Keratinocyte (primary cell): ENCODE measurements around the gene SMG7. TPM values are rescaled to one million over a fixed set of nuclear protein-coding genes. Genes with fewer than 3 reads are reported as not detected.
A peak's percentile ranks its signal among the peaks of the same experiment; 100 is the strongest.

Experiments used
- DNase-seq: peaks from one replicate; pipeline ENCODE4 v3.0.0-alpha.2; 2011; ENCODE audit warnings: low read depth, missing footprints, low spot score
- FAIRE-seq: peaks from 2 replicates; lab custom pipeline; 2011; peaks lifted over from hg19 to GRCh38; lab: Jason Lieb, UNC
- H2AFZ ChIP-seq: 2 replicates; pipeline ENCODE4 v1.6.0; 2012; ENCODE audit warnings: low read length, control low read depth, inconsistent platforms; ENCODE audit not compliant: control insufficient read depth
- H3K27ac ChIP-seq: 2 replicates; pipeline ENCODE4 v1.5.1; 2011; ENCODE audit warnings: low read length; ENCODE audit not compliant: control insufficient read depth, insufficient read depth
- H3K27me3 ChIP-seq: 3 replicates; pipeline ENCODE4 v1.6.0; 2011; ENCODE audit warnings: low read length; ENCODE audit not compliant: control insufficient read depth, insufficient read depth; ENCODE audit errors: extremely low read depth
- H3K36me3 ChIP-seq, 2 experiments: 2 replicates in 1 of 2; 3 replicates in 1 of 2; pipeline ENCODE4 v1.5.1; 2011; ENCODE audit warnings: low read length in 2 of 2, mild to moderate bottlenecking in 1 of 2; ENCODE audit not compliant: control insufficient read depth in 2 of 2, insufficient read depth in 2 of 2; ENCODE audit errors: extremely low read depth in 1 of 2
- H3K4me1 ChIP-seq: 3 replicates; pipeline ENCODE4 v1.5.1; 2011; ENCODE audit warnings: low read length; ENCODE audit not compliant: control insufficient read depth, insufficient read depth; ENCODE audit errors: extremely low read depth
- H3K4me2 ChIP-seq: 3 replicates; pipeline ENCODE4 v1.6.0; 2011; ENCODE audit warnings: low read depth, low read length; ENCODE audit not compliant: control insufficient read depth, insufficient read depth; ENCODE audit errors: extremely low read depth
- H3K4me3 ChIP-seq, 3 experiments: fragments of 200-600 bp in 1 of 3; sonication (generic) in 1 of 3; 2 replicates in 2 of 3; 3 replicates in 1 of 3; pipeline ENCODE4 v1.5.1; 2011 to 2016; ENCODE audit warnings: low read length in 3 of 3, mild to moderate bottlenecking in 3 of 3, control low read depth in 2 of 3, inconsistent platforms in 1 of 3, low read depth in 1 of 3, mixed read lengths in 1 of 3, mixed run types in 1 of 3, moderate library complexity in 1 of 3; ENCODE audit not compliant: control insufficient read depth in 2 of 3, insufficient read depth in 2 of 3; ENCODE audit errors: extremely low read depth in 1 of 3
- H3K79me2 ChIP-seq: 2 replicates; pipeline ENCODE4 v1.6.0; 2012; ENCODE audit warnings: low read length; ENCODE audit not compliant: control insufficient read depth, insufficient read depth
- H3K9ac ChIP-seq: 3 replicates; pipeline ENCODE4 v1.6.0; 2011; ENCODE audit warnings: low read length; ENCODE audit not compliant: control insufficient read depth, insufficient read depth; ENCODE audit errors: extremely low read depth
- H3K9me1 ChIP-seq: 3 replicates; pipeline ENCODE4 v1.6.0; 2011; ENCODE audit warnings: low read length; ENCODE audit not compliant: control insufficient read depth, insufficient read depth; ENCODE audit errors: extremely low read depth
- H3K9me3 ChIP-seq: 2 replicates; pipeline ENCODE4 v1.5.1; 2012; ENCODE audit warnings: low read depth, low read length; ENCODE audit not compliant: control insufficient read depth
- H4K20me1 ChIP-seq: 3 replicates; pipeline ENCODE4 v1.6.0; 2011; ENCODE audit warnings: low read length; ENCODE audit not compliant: control insufficient read depth, insufficient read depth; ENCODE audit errors: extremely low read depth
- CTCF ChIP-seq, 3 experiments: IDR thresholded peaks in 1 of 3; conservative IDR thresholded peaks in 1 of 3; optimal IDR thresholded peaks in 1 of 3; 2 replicates in 2 of 3; 3 replicates in 1 of 3; pipeline versions ENCODE3 to v1.5.1; 2011; ENCODE audit warnings: low read length in 3 of 3, mild to moderate bottlenecking in 3 of 3, moderate library complexity in 2 of 3, control low read depth in 1 of 3, inconsistent platforms in 1 of 3; ENCODE audit not compliant: insufficient read depth in 2 of 3; ENCODE audit errors: extremely low read depth in 1 of 3
- EZH2 ChIP-seq: IDR thresholded peaks from one replicate; pipeline ENCODE4 v1.6.1; 2012; ENCODE audit warnings: inconsistent platforms, mild to moderate bottlenecking, low read length, moderate library complexity
- dilution Hi-C: fragments of 300-500 bp; cut with MboI; formaldehyde crosslinking; loops from one replicate; pipeline ENCODE4 v1.7.0; 2020; ENCODE audit warnings: low sequenced_read_pairs; ENCODE audit not compliant: extremely low pct_ligation_motif_present
- polyA plus RNA-seq, 5 experiments: library from polyadenylated mRNA; depleted of rRNA in 3 of 5; stranded (reverse) in 3 of 5; stranded (forward) in 1 of 5; unstranded in 1 of 5; fragments of >200 nt; gene quantifications; 1 replicate in 1 of 5; 2 replicates in 3 of 5; 3 replicates in 1 of 5; pipeline versions ENCODE4 v1.2.1 to v1.2.3, GENCODE V29; 2011 to 2012; ENCODE audit warnings: missing spikeins in 2 of 5, low read depth in 1 of 5, low replicate concordance in 1 of 5

Gene SMG7
- polyA plus RNA-seq, 1 donor (not counting 4 experiments of a cell fraction or from before 2014, with no cell fraction given): 38.2 TPM

- Histone ChIP-seq H3K79me2 (no peaks in the 10 kb centered on the region), H3K9me1 (no peaks in the 10 kb centered on the region), H3K36me3 (no peaks in the 10 kb centered on the region), H3K4me2 (peak overlapping the region; percentile 67), H3K27ac (no peak overlapping the region), H3K27me3 (no peaks in the 10 kb centered on the region), H3K4me1 (peaks cover 14% of the 10 kb centered on the region), H4K20me1 (no peaks in the 10 kb centered on the region), H3K4me3 (peak overlapping the region in 2 of 3 experiments; percentile 39 to 54), H2AFZ (no peak overlapping the region), H3K9me3 (no peaks in the 10 kb centered on the region), H3K9ac (no peak overlapping the region)
- no peak for DNase-seq
- FAIRE-seq: no peak
- dilution Hi-C loops: no loop called here
- TF ChIP-seq EZH2: no peak
- no peak for TF ChIP-seq CTCF (optimal IDR thresholded peaks at IDR 0.05 in 1 of 3, IDR thresholded peaks at IDR 0.05 in 1 of 3, conservative IDR thresholded peaks at IDR 0.05 in 1 of 3; ENCODE audit: extremely low read depth in 1 of 3, insufficient read depth in 2 of 3, low read length in 3 of 3)
Measured at GRCh38 chr1:183589384-183589783, 117.1 kb downstream of the SMG7 start.

- Histone ChIP-seq H3K79me2 (no peaks in the 10 kb centered on the region), H3K27me3 (no peaks in the 10 kb centered on the region), H3K4me1 (peaks cover 14% of the 10 kb centered on the region), H3K4me2 (peak overlapping the region; percentile 67), H4K20me1 (no peaks in the 10 kb centered on the region), H3K9me1 (no peaks in the 10 kb centered on the region), H3K4me3 (peak overlapping the region; percentile 30 to 54 (median 39)), H3K27ac (peak overlapping the region; percentile 70), H3K36me3 (no peaks in the 10 kb centered on the region), H2AFZ (peak overlapping the region; percentile 82), H3K9me3 (no peaks in the 10 kb centered on the region), H3K9ac (peak overlapping the region; percentile 54)
- DNase-seq (no peak), FAIRE-seq (no peak)
- no peak for TF ChIP-seq EZH2
- TF ChIP-seq CTCF (optimal IDR thresholded peaks at IDR 0.05 in 1 of 3, IDR thresholded peaks at IDR 0.05 in 1 of 3, conservative IDR thresholded peaks at IDR 0.05 in 1 of 3; ENCODE audit: extremely low read depth in 1 of 3, insufficient read depth in 2 of 3, low read length in 3 of 3): no peak
- dilution Hi-C loops: no loop called here
Measured at GRCh38 chr1:183589874-183590243, 117.6 kb downstream of the SMG7 start.
